Heart left ventricle (tissue), 16 donors: ENCODE measurements around the gene PABPC3. TPM values are rescaled to one million over a fixed set of nuclear protein-coding genes. Genes with fewer than 3 reads are reported as not detected.

Source experiments
- ATAC-seq, 4 donors: fragments of 200-7000 bp; cut with Tn5 transposase; one replicate each; pipeline ENCODE4 v1.9.1; 2020 to 2022; ENCODE audit warnings: moderate library complexity in 4 of 4, mild to moderate bottlenecking in 3 of 4, moderate number of reproducible peaks in 1 of 4
- DNase-seq, 5 donors: peaks; one replicate each; pipeline ENCODE4 v3.0.0-alpha.2; 2020
- H3K27ac ChIP-seq, 12 donors: fragments of 200-600 bp; sonication (generic) in 4 of 12; one replicate each; pipeline versions ENCODE4 v1.5.0 to v1.8.0; 2016 to 2022; ENCODE audit warnings: mild to moderate bottlenecking in 2 of 12
- H3K27me3 ChIP-seq, 9 donors: fragments of 200-600 bp; sonication (generic) in 2 of 9; one replicate each; pipeline versions ENCODE4 v1.5.1 to v1.8.0; 2016 to 2022; ENCODE audit warnings: mild to moderate bottlenecking in 3 of 9
- H3K36me3 ChIP-seq, 9 donors: fragments of 200-600 bp; sonication (generic) in 2 of 9; one replicate each; pipeline versions ENCODE4 v1.5.0 to v1.8.0; 2018 to 2022; ENCODE audit warnings: mild to moderate bottlenecking in 2 of 9
- H3K4me1 ChIP-seq, 12 donors: fragments of 200-600 bp; sonication (generic) in 4 of 12; one replicate each; pipeline versions ENCODE4 v1.5.0 to v1.8.0; 2016 to 2022; ENCODE audit warnings: mild to moderate bottlenecking in 3 of 12
- H3K4me3 ChIP-seq, 12 donors: fragments of 200-600 bp; sonication (generic) in 4 of 12; one replicate each; pipeline versions ENCODE4 v1.5.0 to v1.8.0; 2017 to 2022; ENCODE audit warnings: mild to moderate bottlenecking in 9 of 12, moderate library complexity in 4 of 12
- H3K9me3 ChIP-seq, 12 donors: fragments of 200-600 bp; sonication (generic) in 4 of 12; one replicate each; pipeline versions ENCODE4 v1.5.0 to v1.8.0; 2016 to 2022; ENCODE audit warnings: mild to moderate bottlenecking in 1 of 12
- POLR2A ChIP-seq, 2 donors: fragments of 450-650 bp; IDR thresholded peaks; one replicate each; pipeline ENCODE4 v1.6.1; 2017; ENCODE audit warnings: antibody characterized with exemption in 2 of 2, mild to moderate bottlenecking in 2 of 2, moderate library complexity in 2 of 2
- WGBS, 4 donors: extraction: QIAGEN DNeasy Blood & Tissue Kit in 2 of 4; methylation state at CpG; one replicate each; pipeline versions ENCODE4 v1.1.5 to v1.1.7; 2013 to 2018; 5-methylcytosine and 5-hydroxymethylcytosine counted together
- intact Hi-C, 10 donors: fragments of 100-400 bp; cut with DNase I; formaldehyde crosslinking; loops; one replicate each; pipeline versions ENCODE4 v1.11.1 to v1.14.2; 2022
- polyA plus RNA-seq, 2 donors: library from polyadenylated mRNA; stranded (reverse); fragments of 200-250 nt; gene quantifications; one replicate each; pipeline ENCODE4 v1.2.3, GENCODE V29; 2013
- total RNA-seq, 9 donors: library from RNA; depleted of rRNA in 2 of 9; stranded (reverse); fragments of >200 nt in 2 of 9; fragmentation: NEBNext Ultra II Directional in 3 of 9; extraction: Animal tissue kit (Norgen Biotek cat#: 25700) in 3 of 9; gene quantifications; one replicate each; pipeline versions ENCODE4 v1.1.0 to v1.2.4, GENCODE V29; 2016 to 2023
- TF ChIP-seq, protein P1 (sequence below), 12 donors: fragments of 200-600 bp; sonication (generic) in 4 of 12; IDR thresholded peaks; one replicate each; pipeline versions ENCODE4 v1.5.0 to v1.8.0; 2018 to 2022; ENCODE audit warnings: antibody characterized with exemption in 12 of 12, mild to moderate bottlenecking in 5 of 12
- donor health status: ischemic (EF 13 %, LVEDD 7.1; RV severe dilation, severe dysfunction).
- donor health status: healthy with polysubstance abuse.
- donor health status: DM: no; HTN: yes; CAD: no.
- donor health status: DM: no; HTN: no; CAD: no.
- donor health status: ischemic (EF 25% LVEDD 6.9; RV normal size, moderate dysfunction).
- donor health status: ischemic (EF 25% LVEDD 5.7; RV mildly dilated, moderate dysfunction).
- donor health status: healthy.
- donor health status: DM: yes; HTN: yes; CAD: no.
- donor health status: ischemic (EF 35%, LVEDD 5.7; RV mildly dilated, moderate dysfunction).
- donor health status: nonischemic (EF 11% LVEDD 7.7; RV severe dilation, severe dysfunction).
- donor health status: DM: yes; HTN: yes; CAD: no.
- donor health status: PGD.
- donor health status: ischemic (EF 29% LVEDD 5.4; RV normal size, mild dysfunction).
- donor health status: nonischemic (EF 23%, LVEDD 6.1; RV moderate dilation, normal function).

PABPC3 gene
- total and polyA plus RNA-seq, 11 donors, result 0.03 to 0.16 (median 0.07) TPM; not detected in 7

DNA sequence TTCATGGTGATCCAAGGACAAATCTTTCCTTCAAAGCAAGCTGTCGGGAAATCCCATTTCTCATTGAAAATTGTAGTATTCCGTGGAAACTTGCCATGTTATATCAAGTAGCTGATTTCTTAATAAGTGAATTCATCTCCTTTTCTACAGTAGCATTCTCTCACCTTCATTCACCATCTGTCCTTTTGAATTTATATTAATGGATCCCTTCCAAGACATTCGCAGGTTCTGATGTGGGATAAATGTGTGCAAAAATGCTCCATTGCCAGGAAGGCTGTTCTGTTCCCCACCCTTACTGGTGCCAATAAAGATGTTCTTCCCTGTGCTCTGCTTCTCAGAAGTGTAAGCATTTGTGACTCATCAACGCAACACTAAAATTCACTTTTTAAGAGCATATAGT, 40.0 kb downstream of the PABPC3 start:
- ATAC-seq (no peak), DNase-seq (no peak)
- Histone ChIP-seq H3K4me3 (no peak overlapping the region), H3K27ac (no peak overlapping the region), H3K4me1 (no peaks in the 10 kb centered on the region), H3K9me3 (peaks cover 0 to 13% (median 0%) of the 10 kb centered on the region in 12 donors), H3K27me3 (peaks cover 0 to 39% (median 6%) of the 10 kb centered on the region in 9 donors), H3K36me3 (no peaks in the 10 kb centered on the region)
- intact Hi-C loops, result no loop called here
- 85 to 89% (median 86%) methylated on average over 4 of the region's 4 CpGs for WGBS, 4 donors
- TF ChIP-seq POLR2A (IDR thresholded peaks at IDR 0.05), result no peak
- TF ChIP-seq, protein P1, sequence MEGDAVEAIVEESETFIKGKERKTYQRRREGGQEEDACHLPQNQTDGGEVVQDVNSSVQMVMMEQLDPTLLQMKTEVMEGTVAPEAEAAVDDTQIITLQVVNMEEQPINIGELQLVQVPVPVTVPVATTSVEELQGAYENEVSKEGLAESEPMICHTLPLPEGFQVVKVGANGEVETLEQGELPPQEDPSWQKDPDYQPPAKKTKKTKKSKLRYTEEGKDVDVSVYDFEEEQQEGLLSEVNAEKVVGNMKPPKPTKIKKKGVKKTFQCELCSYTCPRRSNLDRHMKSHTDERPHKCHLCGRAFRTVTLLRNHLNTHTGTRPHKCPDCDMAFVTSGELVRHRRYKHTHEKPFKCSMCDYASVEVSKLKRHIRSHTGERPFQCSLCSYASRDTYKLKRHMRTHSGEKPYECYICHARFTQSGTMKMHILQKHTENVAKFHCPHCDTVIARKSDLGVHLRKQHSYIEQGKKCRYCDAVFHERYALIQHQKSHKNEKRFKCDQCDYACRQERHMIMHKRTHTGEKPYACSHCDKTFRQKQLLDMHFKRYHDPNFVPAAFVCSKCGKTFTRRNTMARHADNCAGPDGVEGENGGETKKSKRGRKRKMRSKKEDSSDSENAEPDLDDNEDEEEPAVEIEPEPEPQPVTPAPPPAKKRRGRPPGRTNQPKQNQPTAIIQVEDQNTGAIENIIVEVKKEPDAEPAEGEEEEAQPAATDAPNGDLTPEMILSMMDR (IDR thresholded peaks at IDR 0.05), result no peak

DNA sequence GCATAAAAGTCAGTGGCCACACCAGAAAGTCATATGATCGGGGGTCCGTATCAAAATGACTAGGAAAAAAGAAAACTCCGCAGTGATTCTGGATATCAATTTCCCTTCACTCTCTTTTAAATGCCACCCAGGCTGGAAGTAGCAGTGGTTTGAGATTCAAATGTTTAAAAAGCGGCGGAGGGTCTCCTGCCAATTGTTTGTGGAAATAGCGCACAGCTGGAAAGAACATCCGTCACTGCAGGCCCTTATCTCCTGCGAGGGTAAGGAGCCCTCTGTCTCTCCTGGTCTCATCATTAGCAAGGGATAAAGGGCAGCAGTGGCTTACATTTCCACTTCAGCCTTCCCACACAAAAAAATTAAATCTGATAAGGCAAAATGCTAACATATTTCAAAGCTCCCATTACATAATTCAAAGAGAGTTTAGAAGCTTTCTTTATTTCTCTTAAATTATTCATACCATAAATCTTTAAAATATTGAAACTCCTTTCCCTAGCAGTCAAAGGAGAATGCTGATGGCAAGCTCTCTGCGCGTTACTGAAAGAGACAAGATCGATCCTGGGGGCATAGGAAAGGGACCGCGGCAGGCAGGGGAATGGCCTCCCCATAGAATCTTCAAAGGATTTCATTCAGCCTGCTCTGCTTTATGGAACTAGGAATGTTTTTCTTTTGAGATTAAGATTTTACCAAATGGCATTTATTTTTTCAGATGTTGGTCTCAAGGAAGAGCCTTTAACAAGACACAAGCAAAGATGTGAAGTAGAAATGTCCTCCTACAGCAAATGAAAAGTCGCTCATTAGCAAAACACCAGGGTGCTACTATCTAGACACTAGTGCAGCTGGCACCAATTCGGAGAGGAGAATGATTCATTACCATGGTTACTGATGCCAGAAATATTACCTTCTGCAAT, 41.2 kb downstream of the PABPC3 start:
- no peak for ATAC-seq
- DNase-seq, result no peak
- H3K4me3 ChIP-seq, result no peak overlapping the region
- H3K36me3 ChIP-seq, result no peaks in the 10 kb centered on the region
- intact Hi-C loops, result no loop called here
- H3K27ac ChIP-seq, result no peak overlapping the region
- TF ChIP-seq, protein P1 (IDR thresholded peaks at IDR 0.05), result no peak
- TF ChIP-seq POLR2A (IDR thresholded peaks at IDR 0.05), result no peak
- peaks cover 0 to 13% (median 0%) of the 10 kb centered on the region in 12 donors for H3K9me3 ChIP-seq
- peaks cover 0 to 41% (median 6%) of the 10 kb centered on the region in 9 donors for H3K27me3 ChIP-seq
- WGBS, 4 donors, result 12 to 16% (median 12%) methylated on average over 15 of the region's 15 CpGs
- no peaks in the 10 kb centered on the region for H3K4me1 ChIP-seq

DNA sequence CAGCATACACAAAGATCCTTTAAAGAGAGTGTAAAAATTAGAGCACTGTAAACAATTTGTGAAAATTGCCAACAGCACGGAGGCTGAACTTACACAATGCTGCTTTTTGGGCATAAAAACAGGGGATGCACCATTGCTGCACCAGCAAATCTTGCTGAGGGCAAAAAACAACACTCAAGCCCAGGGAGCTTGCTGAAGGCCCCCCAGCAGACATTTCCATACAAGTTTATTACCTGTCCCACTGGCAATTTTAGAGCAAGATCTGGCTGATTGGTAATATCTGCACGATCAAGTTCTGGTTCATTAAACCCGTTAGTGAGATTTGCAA, 41.8 kb downstream of the PABPC3 start:
- WGBS, 4 donors, result 52 to 74% (median 65%) methylated on average over 3 of the region's 3 CpGs
- Histone ChIP-seq H3K9me3 (peaks cover 0 to 13% (median 0%) of the 10 kb centered on the region in 12 donors), H3K36me3 (no peaks in the 10 kb centered on the region), H3K4me1 (no peaks in the 10 kb centered on the region), H3K27me3 (peaks cover 0 to 43% (median 10%) of the 10 kb centered on the region in 9 donors), H3K4me3 (no peak overlapping the region), H3K27ac (no peak overlapping the region)
- no peak for TF ChIP-seq POLR2A (IDR thresholded peaks at IDR 0.05)
- TF ChIP-seq, protein P1 (IDR thresholded peaks at IDR 0.05), result no peak
- DNase-seq (no peak), ATAC-seq (no peak)
- intact Hi-C loops, result no loop called here

DNA sequence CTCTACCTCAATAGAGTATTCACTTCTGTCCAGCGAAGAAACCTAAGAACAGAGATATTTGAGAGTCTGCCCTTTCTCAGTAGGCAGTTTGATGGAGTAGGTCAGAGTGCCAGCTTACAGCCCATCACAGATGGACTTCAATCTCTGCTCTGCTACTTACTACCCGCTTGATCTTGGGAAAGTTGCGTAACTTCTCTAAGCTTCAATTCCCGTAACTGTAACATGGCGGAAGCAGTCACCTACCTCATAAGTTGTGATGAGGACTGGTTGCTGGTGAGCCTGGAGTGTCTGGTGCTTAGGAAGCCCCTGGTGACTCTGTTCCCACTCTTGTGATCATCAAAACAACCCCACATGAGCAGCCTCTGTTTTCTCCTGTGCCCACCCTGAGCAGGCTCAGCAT, 45.1 kb downstream of the PABPC3 start:
- Histone ChIP-seq H3K36me3 (no peaks in the 10 kb centered on the region), H3K4me1 (no peaks in the 10 kb centered on the region), H3K4me3 (no peak overlapping the region), H3K9me3 (no peaks in the 10 kb centered on the region), H3K27ac (no peak overlapping the region), H3K27me3 (peaks cover 0 to 41% (median 4%) of the 10 kb centered on the region in 9 donors)
- DNase-seq, result no peak
- no peak for ATAC-seq
- 78 to 87% (median 84%) methylated on average over 5 of the region's 5 CpGs for WGBS, 4 donors
- no peak for TF ChIP-seq POLR2A (IDR thresholded peaks at IDR 0.05)
- TF ChIP-seq, protein P1 (IDR thresholded peaks at IDR 0.05), result no peak
- intact Hi-C loops, result no loop called here
